ENCODE measurements around the gene PARP4. TPM values are rescaled to one million over a fixed set of nuclear protein-coding genes. Genes with fewer than 3 reads are reported as not detected.
"Not testable (repeated sequence)": the region's sequence is repeated elsewhere in the genome, so short reads cannot be mapped to it uniquely, and the experiment has no call there.

Gene PARP4
- total and polyA plus RNA-seq, 2 of the 4 experiments (the other 2 are of a cell fraction) = 31.7 to 50.2 TPM

GRCh38 chr13:24511019-24511815, 1.4 kb downstream of the PARP4 start (continued):
- no peak for TF ChIP-seq CTCF (conservative IDR thresholded peaks at IDR 0.05; ENCODE audit: low read depth, low read length)

- Histone ChIP-seq H3K4me2 (ENCODE audit: low read depth, low read length) (no peak overlapping the region), H2BK5ac (ENCODE audit: low read depth, low read length, poor library complexity, severe bottlenecking) (no peak overlapping the region), H3K9me3 (ENCODE audit: control insufficient read depth, insufficient read depth, low read length) (no peaks in the 10 kb centered on the region; the same call in 1 of the 2 replicates), H3K23ac (ENCODE audit: low read depth, low read length) (no peak overlapping the region), H3K14ac (replicated peaks; ENCODE audit: low read depth, low read length) (no peak overlapping the region), H3K4ac (ENCODE audit: low read depth, low read length) (no peak overlapping the region), H4K5ac (ENCODE audit: low read depth, low read length) (no peak overlapping the region), H4K8ac (ENCODE audit: low read depth in 2 of 2, low read length in 2 of 2) (no peak overlapping the region), H2BK15ac (ENCODE audit: low read depth, low read length) (no peak overlapping the region), H2AK5ac (ENCODE audit: low read depth, low read length) (no peak overlapping the region), H3K4me3 (ENCODE audit: insufficient read depth, low read depth, low read length) (no peak overlapping the region), H2AFZ (replicated peaks; ENCODE audit: low read length, poor library complexity) (no peak overlapping the region), H3K79me1 (ENCODE audit: low read depth in 1 of 2, low read length in 2 of 2) (peaks cover 13 to 67% of the 10 kb centered on the region in 2 experiments), H3K4me1 (ENCODE audit: control insufficient read depth, insufficient read depth, low read length) (peaks cover 16% of the 10 kb centered on the region), H3K27ac (ENCODE audit: insufficient read depth, low read length) (no peak overlapping the region), H2BK20ac (ENCODE audit: low read depth, low read length) (no peak overlapping the region), H3K56ac (ENCODE audit: extremely low read depth, insufficient read depth, low read length) (no peak overlapping the region), H2BK120ac (ENCODE audit: low read depth, low read length) (no peak overlapping the region), H3K18ac (ENCODE audit: low read depth, low read length) (no peak overlapping the region), H3K9ac (ENCODE audit: low read depth, low read length) (no peak overlapping the region), H3K27me3 (ENCODE audit: control insufficient read depth, insufficient read depth, low read length) (no peaks in the 10 kb centered on the region), H4K20me1 (ENCODE audit: insufficient read depth, low read length) (peaks cover 29% of the 10 kb centered on the region), H3K9me1 (ENCODE audit: insufficient read depth, low read length) (peaks cover 17% of the 10 kb centered on the region), H3K36me3 (ENCODE audit: control insufficient read depth, insufficient read depth, low read length) (peaks cover 10% of the 10 kb centered on the region), H2AK9ac (replicated peaks; ENCODE audit: low read depth, low read length, poor library complexity) (no peak overlapping the region), H4K91ac (ENCODE audit: insufficient read depth, low read depth, low read length) (no peak overlapping the region)
- POLR2A ChIA-PET (ENCODE audit: unreplicated experiment) = no interaction called here
- in situ Hi-C loops (cut with MboI; ENCODE audit: low sequenced_read_pairs) = no loop called here
- TF ChIP-seq NFE2L2 (IDR thresholded peaks at IDR 0.05; ENCODE audit: low read depth, low read length) = no peak
- BruUV-seq (replicated peaks) = no TSS peak
- 97% methylated on average over 34 of the region's 50 CpGs; no CpG with 5 or more reads in 1 of the 2 experiments for WGBS, 2 experiments (ENCODE audit: extremely low coverage in 2 of 2, insufficient read length in 1 of 2)
- ATAC-seq (ENCODE audit: low read depth) = no peak
- dilution Hi-C loops (cut with HindIII; ENCODE audit: low sequenced_read_pairs, unreplicated experiment) = no loop called here
- no peak for DNase-seq
- CTCF ChIA-PET = no interaction called here
- intact Hi-C loops (cut with micrococcal nuclease) = no loop called here
These were observed 5.8 kb downstream of the PARP4 start for GRCh38 chr13:24506698-24507335.

- H4K91ac ChIP-seq (ENCODE audit: insufficient read depth, low read depth, low read length); H3K56ac ChIP-seq (ENCODE audit: extremely low read depth, insufficient read depth, low read length); H2AK9ac ChIP-seq (replicated peaks; ENCODE audit: low read depth, low read length, poor library complexity); H3K9ac ChIP-seq (ENCODE audit: low read depth, low read length); POLR2A ChIA-PET (ENCODE audit: unreplicated experiment); H2BK5ac ChIP-seq (ENCODE audit: low read depth, low read length, poor library complexity, severe bottlenecking); H4K5ac ChIP-seq (ENCODE audit: low read depth, low read length); H3K27ac ChIP-seq (ENCODE audit: insufficient read depth, low read length); H3K27me3 ChIP-seq (ENCODE audit: control insufficient read depth, insufficient read depth, low read length); BruUV-seq (replicated peaks); in situ Hi-C loops (cut with MboI; ENCODE audit: low sequenced_read_pairs); H2AFZ ChIP-seq (replicated peaks; ENCODE audit: low read length, poor library complexity); H2AK5ac ChIP-seq (ENCODE audit: low read depth, low read length); H4K8ac ChIP-seq (ENCODE audit: low read depth in 2 of 2, low read length in 2 of 2); CTCF ChIA-PET; DNase-seq; H2BK20ac ChIP-seq (ENCODE audit: low read depth, low read length); ATAC-seq (ENCODE audit: low read depth); H3K14ac ChIP-seq (replicated peaks; ENCODE audit: low read depth, low read length); H3K4ac ChIP-seq (ENCODE audit: low read depth, low read length); H3K4me2 ChIP-seq (ENCODE audit: low read depth, low read length); H2BK15ac ChIP-seq (ENCODE audit: low read depth, low read length); H2BK120ac ChIP-seq (ENCODE audit: low read depth, low read length); H3K18ac ChIP-seq (ENCODE audit: low read depth, low read length); intact Hi-C loops (cut with micrococcal nuclease); H3K4me3 ChIP-seq (ENCODE audit: insufficient read depth, low read depth, low read length); H3K23ac ChIP-seq (ENCODE audit: low read depth, low read length); H3K9me3 ChIP-seq (ENCODE audit: control insufficient read depth, insufficient read depth, low read length); dilution Hi-C loops (cut with HindIII; ENCODE audit: low sequenced_read_pairs, unreplicated experiment): not testable (repeated sequence)
- H3K79me1 ChIP-seq (ENCODE audit: low read depth in 1 of 2, low read length in 2 of 2) = peaks cover 12 to 69% of the 10 kb centered on the region in 2 experiments
- peaks cover 26% of the 10 kb centered on the region for H4K20me1 ChIP-seq (ENCODE audit: insufficient read depth, low read length)
- H3K4me1 ChIP-seq (ENCODE audit: control insufficient read depth, insufficient read depth, low read length) = peaks cover 17% of the 10 kb centered on the region
- 100% methylated on average over 3 of the region's 6 CpGs; no CpG with 5 or more reads in 1 of the 2 experiments for WGBS, 2 experiments (ENCODE audit: extremely low coverage in 2 of 2, insufficient read length in 1 of 2)
- peaks cover 17% of the 10 kb centered on the region for H3K9me1 ChIP-seq (ENCODE audit: insufficient read depth, low read length)
- peaks cover 10% of the 10 kb centered on the region for H3K36me3 ChIP-seq (ENCODE audit: control insufficient read depth, insufficient read depth, low read length)
These were observed 6.3 kb downstream of the PARP4 start for GRCh38 chr13:24506283-24506682.

All from IMR-90 (cell line).